NCI-H748 treated with DMSO at 0.1 percent for 48 hours (cell line): ENCODE results near the gene KIF1B.
"Not testable (repeated sequence)": the region's sequence is repeated elsewhere in the genome, so short reads cannot be mapped to it uniquely, and the experiment has no call there.

ENCODE experiments used
- DNase-seq: peaks from one replicate; lab custom pipeline; 2025; lab: John Stamatoyannopoulos, UW

Gene KIF1B

DNA sequence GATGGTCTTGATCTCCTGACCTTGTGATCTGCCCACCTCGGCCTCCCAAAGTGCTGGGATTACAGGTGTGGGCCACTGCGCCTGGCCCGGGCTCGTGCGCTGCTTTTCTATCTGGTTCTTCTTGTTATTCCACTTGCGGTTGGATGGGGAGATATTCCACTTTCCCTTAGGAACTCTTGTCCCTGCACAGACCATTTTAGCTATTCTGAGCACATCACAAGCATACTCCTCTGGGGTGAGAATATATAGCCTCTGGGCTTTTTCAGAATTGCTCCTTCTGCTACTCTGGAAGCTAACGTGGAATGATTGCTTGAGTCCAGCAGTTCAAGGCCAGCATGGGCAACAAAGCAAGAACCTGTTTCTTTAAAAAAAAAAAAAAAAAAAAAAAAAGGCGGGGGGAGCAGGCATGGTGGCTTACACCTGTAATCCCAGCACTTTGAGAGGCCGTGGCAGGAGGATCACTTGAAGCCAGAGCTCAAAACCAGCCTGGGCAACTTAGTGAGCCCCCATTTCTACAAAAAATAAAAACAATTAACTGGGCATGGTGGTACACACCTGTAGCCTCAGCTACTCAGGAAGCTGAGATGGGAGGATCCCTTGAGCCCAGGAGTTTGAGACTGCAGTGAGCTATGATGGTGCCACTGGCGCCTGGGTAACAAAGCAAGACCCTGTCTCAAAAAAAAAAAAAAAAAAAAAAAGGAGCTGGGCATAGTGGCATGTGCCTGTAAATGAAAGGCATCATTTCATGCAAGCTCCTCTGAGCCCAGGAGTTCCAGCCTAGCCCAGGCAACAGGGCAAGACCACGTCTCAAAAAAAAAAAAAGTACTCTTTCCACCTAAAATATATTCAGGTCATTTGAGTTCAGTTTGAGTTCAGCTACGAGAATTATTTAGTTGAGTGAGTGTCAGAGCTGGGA is 176.6 kb downstream of the KIF1B start:
- no peak for DNase-seq

DNA sequence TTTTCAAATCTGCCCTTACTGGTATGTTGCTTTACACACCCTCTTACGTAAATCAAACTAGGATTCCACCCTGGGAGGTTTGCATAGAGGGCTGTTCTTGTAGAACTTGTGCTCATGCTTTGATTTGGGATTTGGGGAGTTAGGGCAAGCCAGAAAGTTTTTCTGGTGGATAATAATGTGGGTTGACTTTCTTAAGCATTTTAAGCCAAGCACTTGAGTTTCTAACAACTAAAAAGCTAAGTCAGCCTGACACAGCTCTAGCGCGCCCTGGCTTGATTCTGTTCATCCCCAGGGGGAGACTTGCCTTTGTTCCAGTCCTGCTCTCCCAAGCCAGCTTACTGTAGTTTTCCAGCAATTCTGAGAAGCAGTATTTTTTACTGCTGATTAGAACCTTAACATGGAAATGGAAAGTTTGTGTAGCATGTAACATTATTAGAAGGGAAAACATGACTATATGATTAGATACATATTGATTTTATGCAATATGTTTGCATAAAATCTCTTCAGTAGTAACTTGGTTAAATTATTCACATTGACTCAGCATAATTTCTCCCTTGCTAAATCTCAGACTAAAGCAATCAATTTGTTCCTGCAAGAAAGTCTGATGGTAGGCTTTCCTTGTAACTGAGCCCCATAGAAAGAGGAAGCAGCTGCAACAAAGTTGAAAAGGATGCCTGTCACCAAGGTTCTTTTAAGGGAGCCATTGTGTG is 177.5 kb downstream of the KIF1B start:
- DNase-seq = no peak

DNA sequence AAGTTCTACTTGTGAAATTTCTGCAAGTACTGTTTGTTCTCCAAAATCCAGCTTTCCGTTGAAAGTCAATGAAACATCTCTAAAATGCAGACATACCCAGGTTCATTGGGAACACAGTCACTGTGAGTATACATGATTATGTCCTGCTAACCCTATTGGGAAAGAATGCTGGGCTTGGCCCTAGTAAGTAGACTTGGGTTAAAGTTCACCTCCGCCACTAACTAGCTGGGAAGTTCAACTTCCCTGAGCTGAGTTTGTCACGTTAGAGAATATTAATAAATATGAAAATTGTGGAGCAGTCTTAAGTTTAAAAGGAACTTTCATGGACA is 178.0 kb downstream of the KIF1B start:
- no peak for DNase-seq

DNA sequence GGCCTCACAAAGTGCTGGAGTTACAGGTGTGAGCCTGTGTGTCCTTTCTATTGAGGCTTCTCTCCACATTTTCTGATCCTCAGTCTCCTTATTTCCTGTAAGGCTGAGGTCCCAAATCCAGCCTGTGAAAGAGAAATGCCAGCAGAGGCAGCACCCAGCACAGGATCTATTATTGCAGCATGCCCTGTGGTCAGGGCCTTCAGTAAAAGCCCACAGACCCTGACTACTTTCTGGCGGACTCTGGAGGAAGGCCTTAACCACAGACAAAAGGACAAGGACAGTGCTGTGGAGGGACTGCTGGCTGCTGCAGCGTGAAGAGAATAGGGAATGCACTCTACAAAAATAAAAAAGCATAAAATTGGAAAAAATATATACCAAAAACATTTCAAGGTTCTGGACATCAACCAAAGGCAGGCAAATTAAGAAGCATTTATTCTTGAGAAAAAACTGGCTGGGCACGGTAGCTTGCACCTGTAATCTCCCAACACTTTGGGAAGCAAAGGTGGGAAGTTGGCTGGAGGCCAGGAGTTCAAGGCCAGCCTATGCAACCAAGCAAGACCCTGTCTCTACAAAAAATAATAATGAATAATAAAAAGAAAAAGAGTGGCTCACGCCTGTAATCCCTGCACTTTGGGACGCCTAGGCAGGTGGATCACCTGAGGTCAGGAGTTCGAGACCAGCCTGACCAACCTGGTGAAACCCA is 179.1 kb downstream of the KIF1B start:
- no peak for DNase-seq

DNA sequence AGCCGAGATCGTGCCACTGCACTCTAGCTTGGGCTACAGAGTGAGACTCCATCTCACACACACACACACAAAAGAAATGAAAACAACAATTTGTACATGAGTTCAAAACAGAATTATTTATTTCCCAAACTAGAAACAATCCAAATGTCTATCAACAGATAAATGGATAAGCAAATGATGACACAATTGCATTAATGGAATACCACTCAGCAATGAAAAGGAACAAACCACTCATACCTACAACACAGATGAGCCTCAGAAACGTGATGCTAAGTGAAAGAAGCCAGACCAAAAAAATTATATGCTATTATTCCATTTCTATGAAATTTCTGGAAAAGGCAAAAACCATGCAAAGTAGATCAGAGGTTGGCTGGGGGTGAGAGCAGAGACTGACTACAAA is 186.5 kb downstream of the KIF1B start:
- no peak for DNase-seq

DNA sequence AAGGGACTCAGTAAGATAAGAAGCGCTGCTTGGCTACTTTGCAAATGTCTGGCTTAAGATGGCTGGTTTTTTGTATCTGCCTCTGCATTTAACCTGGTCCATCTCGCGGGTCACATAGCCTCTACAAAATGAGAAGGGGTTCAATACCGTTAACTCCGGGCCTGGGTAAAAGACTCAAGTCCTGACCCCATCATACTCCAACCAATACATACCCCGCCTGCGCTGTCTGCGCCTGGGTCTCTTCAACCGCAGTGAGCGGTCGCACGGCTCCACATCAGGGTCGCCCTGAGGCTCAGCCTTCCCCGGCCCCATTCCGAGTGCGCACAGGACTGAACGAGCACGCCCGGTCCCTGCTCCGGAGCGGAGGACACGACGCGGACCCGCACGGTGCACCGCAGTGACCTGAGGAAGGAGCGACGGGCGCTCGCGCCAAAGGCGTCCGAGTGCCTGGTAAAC is 187.9 kb downstream of the KIF1B start:
- no peak for DNase-seq

DNA sequence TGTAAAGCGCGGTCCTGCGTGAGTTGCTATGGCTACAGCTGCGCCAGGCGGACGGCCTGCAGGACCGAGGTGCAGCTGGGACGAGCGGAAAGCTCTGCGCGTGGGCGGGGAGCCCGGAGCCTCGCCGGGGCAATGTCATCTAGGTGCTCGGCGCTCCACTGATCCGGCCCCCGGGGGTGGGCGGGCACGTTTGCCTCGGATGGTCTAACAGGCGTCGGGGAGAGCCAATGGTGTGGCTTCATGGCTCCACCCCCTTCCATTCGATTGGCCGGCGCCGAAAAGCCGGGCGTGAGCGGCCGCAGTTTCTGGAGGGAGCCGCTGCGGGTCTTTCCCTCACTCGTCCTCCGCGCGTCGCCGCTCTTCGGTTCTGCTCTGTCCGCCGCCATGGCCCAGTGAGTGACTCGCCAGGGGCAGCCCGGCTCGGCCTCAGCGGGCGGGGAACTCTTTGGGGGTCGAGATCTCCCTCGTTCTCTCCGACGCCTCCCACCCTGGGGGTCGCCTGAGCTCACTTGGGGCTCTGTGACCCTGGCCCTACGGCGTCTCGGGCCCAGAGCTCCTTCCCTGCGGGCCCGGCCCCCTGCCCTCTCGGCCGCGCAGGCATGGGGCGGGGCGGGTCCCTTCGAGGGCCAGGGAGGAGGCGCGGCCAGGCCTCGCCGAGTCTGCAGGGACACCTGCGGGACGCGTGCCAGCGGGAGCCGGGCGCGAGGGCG is 188.5 kb downstream of the KIF1B start, which contains the start of gene PGD:
TSS of gene PGD (plus strand) at position 331 of the 710 bp plus-strand sequence. CDS start at position 385, 54 bp downstream.
- peak; percentile 83 for DNase-seq

DNA sequence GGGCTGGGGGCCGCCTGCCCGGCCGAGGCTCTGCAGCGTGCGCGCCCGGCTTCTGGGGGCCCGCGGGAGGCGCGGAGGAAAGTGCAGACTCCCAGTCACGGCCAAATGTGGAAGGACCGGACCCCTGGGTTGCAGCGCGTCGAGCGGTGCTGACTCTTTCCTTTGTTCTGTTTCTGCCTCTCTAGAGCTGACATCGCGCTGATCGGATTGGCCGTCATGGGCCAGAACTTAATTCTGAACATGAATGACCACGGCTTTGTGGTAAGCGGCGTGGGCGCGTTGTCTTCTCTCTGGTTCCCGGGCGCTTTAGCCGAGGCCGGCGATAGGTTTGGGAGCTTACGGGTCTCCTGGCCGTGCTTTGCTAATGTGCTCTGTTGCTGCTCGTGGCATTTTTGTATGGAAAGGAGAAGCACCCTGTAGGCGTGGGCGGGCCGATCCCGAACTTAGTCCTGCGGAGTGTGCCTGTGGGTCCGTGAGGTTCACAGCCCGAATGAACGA is 189.1 kb downstream of the KIF1B start:
- DNase-seq = no peak

DNA sequence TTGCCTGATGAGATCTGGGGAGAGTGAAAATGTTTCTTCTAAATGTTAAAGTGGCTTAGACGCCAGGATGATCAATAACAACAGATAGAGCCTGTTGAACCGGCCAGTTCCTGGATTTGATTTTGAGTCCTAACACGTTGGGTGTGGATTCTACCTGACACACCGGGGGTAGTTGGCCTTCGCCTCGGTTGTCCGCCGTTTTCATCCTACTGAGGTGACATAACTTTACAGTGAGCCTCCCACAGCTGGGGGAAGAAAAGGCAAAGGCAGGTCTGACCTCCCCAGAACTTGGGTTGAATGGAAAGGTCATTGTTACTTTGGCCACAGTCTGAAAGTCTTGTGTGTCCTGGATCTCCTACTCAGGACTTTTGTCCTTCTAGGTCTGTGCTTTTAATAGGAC is 189.6 kb downstream of the KIF1B start:
- DNase-seq = no peak

DNA sequence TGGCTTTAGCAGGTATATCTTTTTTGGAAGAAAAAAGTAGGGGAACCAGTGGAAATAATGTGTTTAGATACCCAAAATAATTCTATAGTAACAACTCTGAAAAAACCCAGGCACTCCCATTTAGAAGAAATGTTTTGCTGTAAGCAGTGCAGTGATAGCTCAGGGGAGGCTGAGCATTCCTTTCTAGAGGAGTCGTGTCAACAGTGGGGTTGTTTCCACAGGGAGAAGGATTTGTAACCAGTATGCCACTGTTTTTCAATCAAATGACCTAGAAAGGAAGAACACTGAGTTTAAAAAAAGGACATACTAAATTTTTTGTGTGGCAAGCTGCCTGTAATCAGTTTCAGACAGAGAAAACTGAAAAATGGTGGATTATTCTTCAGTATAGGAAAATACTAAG is 190.9 kb downstream of the KIF1B start:
- DNase-seq = no peak

DNA sequence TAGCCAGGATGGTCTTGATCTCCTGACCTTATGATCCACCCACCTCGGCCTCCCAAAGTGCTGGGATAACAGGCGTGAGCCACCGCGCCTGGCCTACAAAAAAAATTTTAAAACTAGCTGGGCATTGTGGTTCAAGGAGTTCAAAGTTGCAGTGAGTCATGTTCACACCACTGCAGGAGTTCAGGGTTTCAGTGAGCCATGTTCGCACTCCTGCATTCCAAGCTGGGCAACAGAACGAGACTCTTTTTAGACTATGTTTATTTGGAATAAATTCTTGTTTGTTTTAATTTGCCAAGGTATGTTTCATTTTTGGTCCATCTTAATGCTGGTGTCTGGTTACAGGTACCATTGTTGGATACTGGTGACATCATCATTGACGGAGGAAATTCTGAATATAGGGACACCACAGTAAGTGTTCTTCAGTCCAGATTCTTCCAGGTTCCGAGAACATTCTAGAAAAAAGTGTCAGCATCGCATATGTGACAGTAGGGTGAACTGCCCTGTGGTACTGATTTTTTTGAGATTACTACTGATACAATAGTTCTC is 192.4 kb downstream of the KIF1B start:
- DNase-seq = no peak

DNA sequence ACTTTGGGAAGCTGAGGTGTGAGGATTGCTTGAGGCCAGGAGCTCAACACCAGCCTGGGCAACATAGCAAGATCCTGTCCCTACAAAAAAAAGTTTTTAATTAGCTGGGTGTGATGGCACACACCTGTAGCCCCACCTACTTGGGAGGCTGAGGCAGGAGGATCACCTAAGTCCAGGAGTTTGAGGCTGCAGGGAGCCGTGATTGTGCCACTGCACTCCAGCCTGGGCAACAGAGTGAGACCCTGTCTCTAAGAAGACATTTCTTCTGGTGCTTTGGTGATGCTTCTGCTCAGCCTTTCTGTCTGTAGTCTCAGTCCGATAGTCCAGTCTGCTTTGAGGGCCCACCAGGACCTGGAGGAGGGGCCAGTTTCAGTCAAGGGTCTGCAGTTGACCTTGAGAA is 196.8 kb downstream of the KIF1B start:
- DNase-seq = no peak

DNA sequence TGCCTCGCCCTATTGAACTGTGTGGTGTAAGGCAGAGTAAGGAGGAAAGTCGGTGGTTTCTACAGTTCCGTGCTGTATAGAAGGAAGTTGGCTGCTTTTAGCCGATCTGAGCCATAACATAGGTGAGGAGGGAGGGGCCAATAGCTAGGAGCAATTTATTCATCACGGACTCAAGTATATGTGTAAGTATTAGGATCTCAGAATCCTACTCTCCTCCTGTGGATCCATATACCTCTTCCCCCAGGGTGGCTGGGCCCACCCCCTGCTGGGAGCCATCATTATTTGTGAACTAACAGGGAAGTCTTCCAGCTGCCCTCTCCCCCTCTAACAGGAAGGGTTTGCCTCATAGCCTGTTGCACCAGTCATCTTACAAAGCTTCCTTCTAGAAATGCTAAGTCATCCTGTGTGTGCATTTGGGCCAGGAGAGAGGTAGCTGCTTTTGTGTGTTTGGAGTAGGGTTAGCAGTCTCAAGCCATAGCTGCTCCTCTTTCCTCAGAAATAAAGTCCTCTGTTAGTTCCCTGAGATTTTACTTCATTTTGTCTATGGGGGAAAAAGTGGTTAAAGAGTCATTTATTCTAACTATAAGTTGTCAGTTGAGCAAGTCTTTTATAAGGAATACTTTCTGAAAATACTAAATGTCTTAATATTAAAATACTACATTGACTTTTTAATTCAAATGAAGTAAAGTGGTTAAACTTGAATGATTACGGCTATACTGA is 205.0 kb downstream of the KIF1B start:
- no peak for DNase-seq

DNA sequence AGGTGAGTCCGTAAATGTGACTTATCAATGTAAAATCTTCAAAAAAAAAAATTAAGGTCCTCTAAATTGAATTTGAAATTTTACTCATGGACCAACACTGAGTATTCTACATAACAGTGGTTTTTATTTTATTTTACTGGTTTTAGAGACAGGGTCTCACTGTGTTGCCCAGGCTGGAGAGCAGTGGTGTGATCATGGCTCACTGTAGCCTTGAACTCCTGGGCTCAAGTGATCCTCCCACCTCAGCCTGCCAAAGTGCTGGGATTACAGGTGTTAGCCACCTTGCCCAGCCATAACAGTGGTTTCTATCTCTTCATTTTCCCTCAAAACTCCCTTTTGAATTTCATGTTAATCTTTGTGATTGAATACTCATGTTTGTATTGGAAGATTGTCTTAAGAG is 205.6 kb downstream of the KIF1B start:
- not testable (repeated sequence) for DNase-seq

DNA sequence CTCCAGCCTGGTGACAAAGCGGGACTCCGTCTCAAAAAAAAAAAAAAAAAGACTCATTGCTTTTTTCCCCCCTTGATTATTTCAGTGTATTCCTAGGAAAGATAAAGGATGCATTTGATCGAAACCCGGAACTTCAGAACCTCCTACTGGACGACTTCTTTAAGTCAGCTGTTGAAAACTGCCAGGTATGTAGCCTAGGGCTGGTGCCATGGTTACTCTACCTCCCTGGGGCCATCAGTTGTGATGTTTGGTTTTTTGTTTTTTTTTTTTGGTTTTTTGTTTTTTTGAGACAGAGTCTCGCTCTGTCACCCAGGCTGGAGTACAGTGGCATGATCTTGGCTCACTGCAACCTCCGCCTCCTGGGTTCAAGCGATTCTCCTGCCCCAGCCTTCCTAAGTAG is 208.4 kb downstream of the KIF1B start:
- not testable (repeated sequence) for DNase-seq

DNA sequence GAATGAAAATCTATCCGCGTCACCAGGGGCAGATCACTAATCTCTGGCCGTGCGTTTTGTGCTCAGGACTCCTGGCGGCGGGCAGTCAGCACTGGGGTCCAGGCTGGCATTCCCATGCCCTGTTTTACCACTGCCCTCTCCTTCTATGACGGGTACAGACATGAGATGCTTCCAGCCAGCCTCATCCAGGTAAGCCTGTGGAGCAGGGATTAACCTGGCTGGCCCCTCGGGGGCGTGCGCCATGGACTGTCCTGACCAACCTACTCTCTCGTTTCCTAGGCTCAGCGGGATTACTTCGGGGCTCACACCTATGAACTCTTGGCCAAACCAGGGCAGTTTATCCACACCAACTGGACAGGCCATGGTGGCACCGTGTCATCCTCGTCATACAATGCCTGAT is 209.0 kb downstream of the KIF1B start:
- no peak for DNase-seq

DNA sequence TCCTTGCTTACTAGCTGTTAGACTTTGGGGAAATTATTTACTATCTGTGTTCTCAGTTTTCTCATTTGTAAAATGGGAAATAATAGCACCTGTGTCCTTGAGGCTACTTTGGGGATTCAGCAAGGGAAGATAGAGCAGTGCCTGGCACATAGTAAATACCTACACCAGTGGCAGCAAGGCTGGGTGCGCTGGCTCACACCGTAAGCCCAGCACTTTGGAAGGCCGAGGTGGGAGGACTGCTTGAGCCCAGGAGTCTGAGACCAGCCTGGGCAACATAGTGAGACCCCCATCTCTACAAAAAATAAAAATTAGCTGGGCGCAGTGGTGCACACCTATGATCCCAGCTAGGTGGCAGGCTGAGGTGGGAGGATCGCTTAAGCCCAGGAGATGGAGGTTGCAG is 211.3 kb downstream of the KIF1B start:
- no peak for DNase-seq

DNA sequence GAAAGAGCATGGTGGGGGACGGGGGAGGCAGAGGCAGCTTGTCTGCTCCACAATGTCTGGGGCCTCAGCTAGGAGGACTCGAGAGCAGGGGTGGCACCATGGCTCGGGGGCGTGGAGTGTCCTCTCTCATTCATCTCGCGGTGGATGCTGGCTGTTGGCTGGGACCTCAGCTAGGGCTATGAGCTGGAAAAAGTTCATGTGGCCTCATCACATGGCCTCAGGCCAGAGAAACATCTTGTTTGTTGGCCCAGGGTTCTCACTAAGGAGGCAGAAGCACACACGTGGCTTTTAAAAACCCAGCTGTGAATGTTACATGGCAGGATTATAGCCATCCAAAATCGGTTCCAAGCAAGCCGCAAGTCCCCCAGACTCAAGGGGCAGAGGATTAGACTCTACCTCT is 213.7 kb downstream of the KIF1B start:
- DNase-seq = no peak

DNA sequence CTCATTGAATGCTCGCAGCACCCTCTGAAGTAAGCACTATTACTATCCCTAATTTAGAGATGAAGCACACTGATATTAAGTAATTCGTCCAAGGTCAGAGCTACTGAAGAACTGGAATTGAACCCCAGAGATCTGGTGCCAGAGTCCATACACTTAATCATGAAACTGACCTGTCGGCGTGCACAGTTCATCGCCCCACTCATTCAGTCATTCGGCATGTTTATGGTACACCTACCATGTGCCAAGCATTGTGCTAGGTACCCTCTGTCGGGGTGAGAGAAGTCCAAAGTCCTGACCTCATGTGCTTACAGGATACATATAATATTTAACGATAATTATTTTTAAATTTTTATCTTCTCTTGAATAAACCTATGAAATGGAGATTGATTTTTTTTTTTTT is 214.3 kb downstream of the KIF1B start:
- DNase-seq = no peak

DNA sequence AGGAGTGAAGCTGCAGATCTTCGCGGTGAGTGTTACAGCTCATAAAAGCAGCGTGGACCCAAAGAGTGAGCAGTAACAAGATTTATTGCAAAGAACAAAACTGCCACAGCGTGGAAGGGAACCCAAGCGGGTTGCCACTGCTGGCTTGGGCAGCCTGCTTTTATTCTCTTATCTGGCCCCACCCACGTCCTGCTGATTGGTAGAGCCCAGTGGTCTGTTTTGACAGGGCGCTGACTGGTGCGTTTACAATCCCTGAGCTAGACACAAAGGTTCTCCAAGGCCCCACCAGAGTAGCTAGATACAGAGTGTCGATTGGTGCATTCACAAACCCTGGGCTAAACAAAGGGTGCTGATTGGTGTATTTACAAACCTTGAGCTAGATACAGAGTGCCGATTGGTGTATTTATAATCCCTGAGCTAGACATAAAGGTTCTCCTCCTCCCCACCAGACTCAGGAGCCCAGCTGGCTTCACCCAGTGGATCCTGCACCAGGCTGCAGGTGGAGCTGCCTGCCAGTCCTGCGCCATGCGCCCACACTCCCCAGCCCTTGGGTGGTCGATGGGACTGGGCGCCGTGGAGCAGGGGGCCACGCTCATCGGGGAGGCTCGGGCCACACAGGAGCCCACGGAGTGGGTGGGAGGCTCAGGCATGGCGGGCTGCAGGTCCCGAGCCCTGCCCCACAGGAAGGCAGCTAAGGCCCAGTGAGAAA is 215.6 kb downstream of the KIF1B start:
- DNase-seq = not testable (repeated sequence)
